OCI-LY1 (cell line): Measurements from ENCODE around the gene CD38.

ENCODE experiments used
- H2AFZ ChIP-seq: fragments of 200-600 bp; sonication (generic), shearing (Covaris generic); 2 replicates; pipeline ENCODE4 v1.6.0; 2014; ENCODE audit warnings: antibody characterized with exemption, mild to moderate bottlenecking, low read length
- H3F3A ChIP-seq: fragments of 200-600 bp; sonication (generic), shearing (Covaris generic); 2 replicates; pipeline ENCODE4 v1.6.0; 2014; ENCODE audit warnings: mild to moderate bottlenecking, antibody characterized with exemption, low read length, moderate library complexity; ENCODE audit not compliant: insufficient read depth
- H3K27ac ChIP-seq: fragments of 200-600 bp; sonication (generic); 2 replicates; pipeline ENCODE4 v1.5.1; 2014; ENCODE audit warnings: low read length, mixed run types, mild to moderate bottlenecking, low read depth; ENCODE audit not compliant: poor library complexity, severe bottlenecking
- H3K27me3 ChIP-seq: fragments of 200-600 bp; sonication (generic); 2 replicates; pipeline ENCODE4 v1.6.0; 2014; ENCODE audit warnings: antibody characterized with exemption, mild to moderate bottlenecking, low read length, moderate library complexity; ENCODE audit not compliant: insufficient read depth
- H3K36me3 ChIP-seq: fragments of 200-600 bp; sonication (generic); 2 replicates; pipeline ENCODE4 v1.6.1; 2014; ENCODE audit warnings: mild to moderate bottlenecking, antibody characterized with exemption, low read length, moderate library complexity, mixed read lengths; ENCODE audit not compliant: insufficient read depth
- H3K4me1 ChIP-seq: fragments of 200-600 bp; sonication (generic); 2 replicates; pipeline ENCODE4 v1.5.1; 2014; ENCODE audit warnings: mild to moderate bottlenecking, low read length, moderate library complexity; ENCODE audit not compliant: insufficient read depth, severe bottlenecking
- H3K4me2 ChIP-seq: fragments of 200-600 bp; sonication (generic), shearing (Covaris generic); 2 replicates; pipeline ENCODE4 v1.6.1; 2014; ENCODE audit warnings: low read length
- H3K4me3 ChIP-seq: fragments of 200-600 bp; sonication (generic); 2 replicates; pipeline ENCODE4 v1.5.1; 2014; ENCODE audit warnings: low read length, low read depth, mild to moderate bottlenecking, mixed read lengths; ENCODE audit not compliant: poor library complexity, severe bottlenecking
- H3K79me2 ChIP-seq: fragments of 200-600 bp; shearing (Covaris generic); 2 replicates; pipeline ENCODE4 v1.6.1; 2016; ENCODE audit warnings: mixed run types, low read length, mixed read lengths; ENCODE audit not compliant: insufficient read depth
- H3K9ac ChIP-seq: fragments of 200-600 bp; sonication (generic), shearing (Covaris generic); 2 replicates; pipeline ENCODE4 v1.6.1; 2014; ENCODE audit warnings: mild to moderate bottlenecking, low read length, mixed read lengths
- H3K9me2 ChIP-seq: fragments of 200-600 bp; sonication (generic), shearing (Covaris generic); 2 replicates; pipeline ENCODE4 v1.6.1; 2014; ENCODE audit warnings: low read depth, mild to moderate bottlenecking, low read length, mixed read lengths
- H3K9me3 ChIP-seq: fragments of 200-600 bp; shearing (Covaris generic); 2 replicates; pipeline ENCODE4 v1.6.1; 2014; ENCODE audit warnings: low read length, mixed read lengths
- H4K20me1 ChIP-seq: fragments of 200-600 bp; sonication (generic), shearing (Covaris generic); 2 replicates; pipeline ENCODE4 v1.6.0; 2016; ENCODE audit warnings: mild to moderate bottlenecking, low read length; ENCODE audit not compliant: insufficient read depth
- CTCF ChIP-seq: fragments of 200-600 bp; sonication (generic), shearing (Covaris generic); IDR thresholded peaks from 2 replicates; pipeline ENCODE4 v1.5.1; 2017; ENCODE audit warnings: mild to moderate bottlenecking, antibody characterized with exemption, low read length, moderate library complexity, mixed read lengths
- EZH2 ChIP-seq: fragments of 200-600 bp; sonication (generic), shearing (Covaris generic); IDR thresholded peaks from 2 replicates; pipeline ENCODE4 v1.8.0; 2017; ENCODE audit warnings: borderline replicate concordance, mixed run types, mild to moderate bottlenecking, antibody characterized with exemption, low read length, moderate library complexity, mixed read lengths

CD38 gene

GRCh38 chr4:15769202-15769601, 8.9 kb upstream of the CD38 start:
- Histone ChIP-seq H3F3A (no peaks in the 10 kb centered on the region), H3K9me3 (no peaks in the 10 kb centered on the region), H3K9me2 (no peaks in the 10 kb centered on the region), H2AFZ (no peak overlapping the region), H3K4me3 (no peak overlapping the region), H3K36me3 (no peaks in the 10 kb centered on the region), H3K4me1 (peaks cover 28% of the 10 kb centered on the region), H3K4me2 (no peak overlapping the region), H4K20me1 (no peaks in the 10 kb centered on the region), H3K9ac (no peak overlapping the region), H3K27me3 (no peaks in the 10 kb centered on the region), H3K79me2 (no peaks in the 10 kb centered on the region), H3K27ac (no peak overlapping the region)
- no peak for TF ChIP-seq EZH2
- no peak for TF ChIP-seq CTCF

GRCh38 chr4:15771216-15772058, 6.7 kb upstream of the CD38 start:
- Histone ChIP-seq H3K9me3 (no peaks in the 10 kb centered on the region), H3K9me2 (no peaks in the 10 kb centered on the region), H3F3A (no peaks in the 10 kb centered on the region), H3K27me3 (no peaks in the 10 kb centered on the region), H3K4me1 (peaks cover 12% of the 10 kb centered on the region), H3K4me3 (no peak overlapping the region), H4K20me1 (no peaks in the 10 kb centered on the region), H3K27ac (no peak overlapping the region), H3K36me3 (no peaks in the 10 kb centered on the region), H3K4me2 (no peak overlapping the region), H2AFZ (no peak overlapping the region), H3K9ac (no peak overlapping the region), H3K79me2 (no peaks in the 10 kb centered on the region)
- TF ChIP-seq CTCF, result no peak
- no peak for TF ChIP-seq EZH2

GRCh38 chr4:15774020-15774420, 4.1 kb upstream of the CD38 start:
- H3F3A ChIP-seq, result no peaks in the 10 kb centered on the region
- no peaks in the 10 kb centered on the region for H3K79me2 ChIP-seq
- H3K9ac ChIP-seq, result no peak overlapping the region
- H2AFZ ChIP-seq, result no peak overlapping the region
- no peaks in the 10 kb centered on the region for H3K27me3 ChIP-seq
- H3K36me3 ChIP-seq, result no peaks in the 10 kb centered on the region
- H3K27ac ChIP-seq, result no peak overlapping the region
- TF ChIP-seq EZH2, result no peak
- TF ChIP-seq CTCF, result no peak
- no peaks in the 10 kb centered on the region for H4K20me1 ChIP-seq
- peaks cover 16% of the 10 kb centered on the region for H3K4me1 ChIP-seq
- no peak overlapping the region for H3K4me2 ChIP-seq
- H3K9me2 ChIP-seq, result no peaks in the 10 kb centered on the region
- H3K4me3 ChIP-seq, result no peak overlapping the region
- no peaks in the 10 kb centered on the region for H3K9me3 ChIP-seq
